ENCODE results near the gene HADHB. TPM values are rescaled to one million over a fixed set of nuclear protein-coding genes. Genes with fewer than 3 reads are reported as not detected.

Gene HADHB
- total RNA-seq, 4 donors from 2014 or later, result 57.6 to 150 (median 85.1) TPM

GRCh38 chr2:26230806-26231205 is 13.9 kb upstream of the HADHB start:
- peaks cover 31 to 100% (median 88%) of the 10 kb centered on the region in 3 donors for H3K36me3 ChIP-seq
- no peaks in the 10 kb centered on the region for H3K27me3 ChIP-seq
- no peak for DNase-seq
- WGBS, 2 donors, result 83 to 97% methylated on average over 2 of the region's 2 CpGs
- no peak overlapping the region for H3K27ac ChIP-seq
- no peak overlapping the region for H3K4me3 ChIP-seq
- TF ChIP-seq POLR2A (IDR thresholded peaks at IDR 0.05), result no peak
- TF ChIP-seq, protein P1, sequence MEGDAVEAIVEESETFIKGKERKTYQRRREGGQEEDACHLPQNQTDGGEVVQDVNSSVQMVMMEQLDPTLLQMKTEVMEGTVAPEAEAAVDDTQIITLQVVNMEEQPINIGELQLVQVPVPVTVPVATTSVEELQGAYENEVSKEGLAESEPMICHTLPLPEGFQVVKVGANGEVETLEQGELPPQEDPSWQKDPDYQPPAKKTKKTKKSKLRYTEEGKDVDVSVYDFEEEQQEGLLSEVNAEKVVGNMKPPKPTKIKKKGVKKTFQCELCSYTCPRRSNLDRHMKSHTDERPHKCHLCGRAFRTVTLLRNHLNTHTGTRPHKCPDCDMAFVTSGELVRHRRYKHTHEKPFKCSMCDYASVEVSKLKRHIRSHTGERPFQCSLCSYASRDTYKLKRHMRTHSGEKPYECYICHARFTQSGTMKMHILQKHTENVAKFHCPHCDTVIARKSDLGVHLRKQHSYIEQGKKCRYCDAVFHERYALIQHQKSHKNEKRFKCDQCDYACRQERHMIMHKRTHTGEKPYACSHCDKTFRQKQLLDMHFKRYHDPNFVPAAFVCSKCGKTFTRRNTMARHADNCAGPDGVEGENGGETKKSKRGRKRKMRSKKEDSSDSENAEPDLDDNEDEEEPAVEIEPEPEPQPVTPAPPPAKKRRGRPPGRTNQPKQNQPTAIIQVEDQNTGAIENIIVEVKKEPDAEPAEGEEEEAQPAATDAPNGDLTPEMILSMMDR (IDR thresholded peaks at IDR 0.05), result no peak
- no peaks in the 10 kb centered on the region for H3K4me1 ChIP-seq
- no peaks in the 10 kb centered on the region for H3K9me3 ChIP-seq
- intact Hi-C loops (cut with DNase I), result no loop called here

GRCh38 chr2:26235089-26235488 is 9.7 kb upstream of the HADHB start:
- DNase-seq, result no peak
- WGBS, 2 donors, result 82 to 91% methylated on average over 9 of the region's 9 CpGs
- peaks cover 20 to 88% (median 70%) of the 10 kb centered on the region in 3 donors for H3K36me3 ChIP-seq

GRCh38 chr2:26237868-26238267 is 6.9 kb upstream of the HADHB start:
- no peak for TF ChIP-seq POLR2A (IDR thresholded peaks at IDR 0.05)
- TF ChIP-seq, protein P1 (IDR thresholded peaks at IDR 0.05), result no peak
- Histone ChIP-seq H3K27ac (no peak overlapping the region), H3K27me3 (no peaks in the 10 kb centered on the region), H3K4me3 (no peak overlapping the region), H3K36me3 (peaks cover 14 to 60% (median 44%) of the 10 kb centered on the region in 3 donors), H3K4me1 (peaks cover 4 to 46% (median 26%) of the 10 kb centered on the region in 3 donors), H3K9me3 (no peaks in the 10 kb centered on the region)
- WGBS, 2 donors, result 100% methylated on average over 1 of the region's 1 CpG
- DNase-seq, result no peak
- intact Hi-C loops (cut with DNase I), result no loop called here

More at GRCh38 chr2:26235089-26235488, 9.7 kb upstream of the HADHB start:
- Histone ChIP-seq H3K4me1 (peaks cover 0 to 19% (median 7%) of the 10 kb centered on the region in 3 donors), H3K27ac (no peak overlapping the region), H3K4me3 (no peak overlapping the region), H3K27me3 (no peaks in the 10 kb centered on the region), H3K9me3 (no peaks in the 10 kb centered on the region)
- intact Hi-C loops (cut with DNase I), result no loop called here
- TF ChIP-seq, protein P1 (IDR thresholded peaks at IDR 0.05), result peak in 4 of 6 experiments; percentile 19 to 48 (median 30)
- TF ChIP-seq POLR2A (IDR thresholded peaks at IDR 0.05), result no peak

GRCh38 chr2:26238311-26238958 is 6.3 kb upstream of the HADHB start:
- Histone ChIP-seq H3K9me3 (no peaks in the 10 kb centered on the region), H3K36me3 (peaks cover 8 to 54% (median 39%) of the 10 kb centered on the region in 3 donors), H3K27me3 (no peaks in the 10 kb centered on the region), H3K4me3 (no peak overlapping the region), H3K4me1 (peaks cover 8 to 52% (median 27%) of the 10 kb centered on the region in 3 donors), H3K27ac (no peak overlapping the region)
- no peak for DNase-seq
- TF ChIP-seq, protein P1 (IDR thresholded peaks at IDR 0.05), result no peak
- no peak for TF ChIP-seq POLR2A (IDR thresholded peaks at IDR 0.05)
- intact Hi-C loops (cut with DNase I), result no loop called here
- 72 to 83% methylated on average over 4 of the region's 4 CpGs for WGBS, 2 donors

DNA sequence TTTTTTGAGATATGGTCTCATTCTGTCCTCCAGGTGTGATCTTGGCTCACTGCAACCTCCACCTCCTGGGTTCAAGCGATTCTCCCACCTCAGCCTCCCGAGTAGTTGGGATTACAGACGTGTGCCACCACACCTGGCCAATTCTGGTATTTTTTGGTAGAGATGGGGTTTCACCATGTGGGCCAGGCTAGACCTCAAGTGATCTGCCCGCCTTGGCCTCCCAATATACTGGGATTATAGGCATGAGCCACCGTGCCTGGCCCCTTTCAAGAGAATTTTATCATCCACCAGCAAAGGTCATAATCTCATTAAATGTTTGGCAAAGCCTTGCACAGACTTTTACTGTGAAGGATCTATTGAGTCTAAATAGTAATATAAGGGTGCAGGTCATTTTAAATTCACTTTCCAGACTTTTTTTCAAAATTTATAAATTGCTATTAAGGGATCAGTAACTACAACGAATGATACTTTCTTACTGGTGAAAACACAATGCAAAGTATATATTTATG is 2.8 kb upstream of the HADHB start:
- Histone ChIP-seq H3K27ac (no peak overlapping the region), H3K4me1 (peaks cover 22 to 72% (median 36%) of the 10 kb centered on the region in 3 donors), H3K9me3 (no peaks in the 10 kb centered on the region), H3K36me3 (peaks cover 0 to 19% (median 13%) of the 10 kb centered on the region in 3 donors), H3K27me3 (no peaks in the 10 kb centered on the region), H3K4me3 (no peak overlapping the region)
- WGBS, 2 donors, result 82 to 84% methylated on average over 6 of the region's 6 CpGs
- no peak for TF ChIP-seq POLR2A (IDR thresholded peaks at IDR 0.05)
- TF ChIP-seq, protein P1 (IDR thresholded peaks at IDR 0.05), result no peak
- intact Hi-C loops (cut with DNase I), result loop anchor here (10.0 kb wide), 1 partner anchor 63 kb away; no protein-coding TSS in a partner anchor
- no peak for DNase-seq

Measured in esophagus squamous epithelium (tissue), 5 donors.